Forelimb muscle (tissue), 1 donor: ENCODE results near the gene RPAIN. TPM values are rescaled to one million over a fixed set of nuclear protein-coding genes. Genes with fewer than 3 reads are reported as not detected.
A peak's percentile ranks its signal among the peaks of the same experiment; 100 is the strongest.

Source experiments
- DNase-seq: peaks from one replicate; pipeline ENCODE4 v3.0.0-alpha.2; 2013; ENCODE audit warnings: low read depth
- polyA plus RNA-seq: library from polyadenylated mRNA; unstranded; fragments of 120-200 nt; gene quantifications from one replicate; pipeline ENCODE4 v1.2.1, GENCODE V29; 2013; ENCODE audit not compliant: insufficient read length

RPAIN gene, protein sequence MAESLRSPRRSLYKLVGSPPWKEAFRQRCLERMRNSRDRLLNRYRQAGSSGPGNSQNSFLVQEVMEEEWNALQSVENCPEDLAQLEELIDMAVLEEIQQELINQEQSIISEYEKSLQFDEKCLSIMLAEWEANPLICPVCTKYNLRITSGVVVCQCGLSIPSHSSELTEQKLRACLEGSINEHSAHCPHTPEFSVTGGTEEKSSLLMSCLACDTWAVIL
- 50.7 TPM for polyA plus RNA-seq

DNA sequence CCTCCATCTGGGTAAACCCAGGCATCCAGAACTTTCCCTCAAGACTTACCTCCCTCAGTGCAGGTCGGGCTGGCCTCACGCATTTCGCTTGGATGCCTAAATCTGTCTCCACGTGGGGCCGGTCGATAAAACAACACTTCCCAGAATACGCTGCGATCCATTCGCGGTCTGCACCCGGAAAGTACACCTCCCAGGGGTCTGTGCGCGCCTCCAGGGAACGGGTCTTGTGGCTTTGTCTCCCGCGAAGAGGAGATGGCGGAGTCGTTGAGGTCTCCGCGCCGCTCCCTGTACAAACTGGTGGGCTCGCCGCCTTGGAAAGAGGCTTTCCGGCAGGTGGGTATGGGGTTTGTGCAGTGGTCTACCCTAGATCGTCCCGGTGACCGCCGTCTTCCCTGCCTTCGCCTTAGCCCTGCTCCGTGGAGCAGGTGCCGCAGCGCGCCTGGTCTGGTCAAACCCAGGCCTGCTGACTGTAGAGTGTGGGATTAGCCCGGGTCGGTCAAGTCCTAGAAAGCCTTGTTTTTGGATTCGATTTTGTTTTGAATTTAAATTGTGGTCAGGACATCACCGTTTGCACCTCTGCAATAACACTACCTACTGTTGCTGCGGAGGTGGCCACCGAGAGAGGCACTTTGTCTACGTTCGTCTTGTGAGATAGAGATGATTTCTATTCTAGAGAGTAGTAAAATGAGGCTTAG is at the start of gene RPAIN:
Gene RPAIN, plus strand, starts transcription at position 224 of the 695 bp plus-strand sequence. Its CDS starts 29 bp downstream, at position 253.
- peak; percentile 60 for DNase-seq

DNA sequence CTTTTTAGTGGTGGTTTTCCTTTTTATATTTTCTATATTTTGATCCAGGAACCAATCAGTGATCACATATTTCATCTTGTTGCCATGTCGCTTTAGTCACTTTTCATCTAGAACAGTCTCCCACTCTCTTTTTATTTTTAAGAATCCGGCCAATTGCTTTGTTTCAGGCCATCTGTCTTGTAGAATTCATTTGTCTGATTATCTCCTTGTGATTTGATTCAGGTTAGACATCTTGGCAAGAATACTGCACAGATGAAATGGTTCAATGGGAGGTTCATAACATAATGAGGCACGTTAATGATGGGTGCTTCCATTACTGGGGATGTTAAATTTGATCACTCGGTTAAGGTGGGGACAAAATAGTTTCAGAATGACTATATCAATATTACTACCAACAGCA is 49.6 kb upstream of the RPAIN start:
- no peak for DNase-seq

DNA sequence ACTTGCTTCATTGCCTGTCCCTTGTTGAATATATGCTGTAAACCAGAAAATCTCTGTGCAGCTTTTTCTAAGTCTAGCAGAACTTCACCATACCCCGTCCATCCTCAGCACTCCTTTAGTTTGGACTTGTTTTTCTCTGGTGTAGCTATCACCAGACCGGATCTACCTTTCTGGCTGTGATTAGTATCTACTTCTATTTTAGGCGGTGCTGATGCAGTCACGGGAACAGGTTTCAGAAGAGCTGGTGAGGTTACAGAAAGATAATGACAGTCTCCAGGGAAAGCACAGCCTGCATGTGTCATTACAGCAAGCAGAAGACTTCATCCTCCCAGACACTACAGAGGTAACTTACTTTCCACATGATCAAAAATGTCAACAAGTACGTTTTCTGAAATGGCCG is 46.9 kb upstream of the RPAIN start:
- DNase-seq = no peak

DNA sequence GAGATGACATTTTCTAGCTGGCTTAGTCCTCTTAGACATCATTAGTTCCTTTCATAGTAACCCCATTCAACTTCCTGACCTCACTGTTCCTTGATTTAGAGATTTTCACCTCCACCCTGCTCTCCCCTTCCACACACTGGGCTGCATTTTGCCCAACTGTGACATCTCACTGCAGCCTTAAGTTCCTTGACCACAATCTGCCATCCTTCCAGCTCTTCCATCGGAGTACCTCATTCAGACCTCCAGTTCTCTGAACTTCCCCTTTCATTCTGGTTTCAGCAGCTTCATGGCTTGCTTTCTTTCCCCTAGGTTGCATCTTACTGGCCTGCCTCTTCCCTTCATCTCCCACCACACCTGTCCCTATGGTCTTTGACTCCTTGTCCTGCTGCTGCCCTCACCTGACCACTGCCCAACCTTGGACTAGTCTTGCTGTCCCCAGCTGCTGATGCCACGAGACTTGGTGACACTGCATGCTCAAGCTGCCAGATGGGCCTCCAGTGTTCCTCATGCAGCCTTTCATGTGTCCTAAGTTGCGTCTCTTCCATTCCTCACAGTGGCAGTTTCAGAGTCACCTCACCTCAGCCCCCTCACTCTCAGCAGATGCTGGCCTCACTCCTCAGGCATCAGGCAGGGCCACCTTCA is 41.3 kb upstream of the RPAIN start:
- no peak for DNase-seq

DNA sequence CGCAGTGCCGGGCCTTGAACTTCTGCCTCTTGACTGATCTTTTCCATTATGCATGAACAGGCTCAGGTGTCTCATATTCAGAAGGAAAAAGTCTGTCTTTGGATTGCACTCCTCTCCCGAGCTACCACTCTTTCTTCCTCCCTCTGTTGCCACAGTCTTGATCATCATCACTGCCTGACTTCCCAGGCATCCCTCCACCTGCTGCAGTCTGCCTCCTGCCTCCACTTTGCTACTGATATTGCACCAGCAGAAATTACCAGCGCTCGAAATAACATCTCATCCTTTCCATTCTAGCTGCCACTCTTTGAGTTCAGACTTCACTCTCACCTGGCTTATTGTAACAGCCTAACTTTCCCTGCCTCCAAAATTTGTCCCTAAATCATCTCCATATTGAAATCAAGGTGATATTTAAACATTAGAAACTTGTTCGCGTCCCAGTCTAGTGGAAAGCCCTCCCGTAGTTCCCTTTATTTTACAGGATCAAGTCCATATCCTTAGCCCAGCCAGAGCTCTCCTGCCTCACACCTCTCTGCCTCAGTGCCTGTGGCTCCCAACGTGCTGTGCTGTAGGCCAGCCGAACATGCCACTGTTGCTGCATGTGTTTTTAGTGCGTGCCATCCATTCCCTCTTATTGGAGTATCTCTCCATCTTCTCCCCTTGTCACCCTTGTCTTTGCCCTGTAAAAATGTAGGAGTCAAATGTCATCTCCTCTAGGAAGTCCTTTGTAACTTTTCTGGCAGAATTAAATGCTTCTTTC is 40.5 kb upstream of the RPAIN start:
- DNase-seq = no peak

DNA sequence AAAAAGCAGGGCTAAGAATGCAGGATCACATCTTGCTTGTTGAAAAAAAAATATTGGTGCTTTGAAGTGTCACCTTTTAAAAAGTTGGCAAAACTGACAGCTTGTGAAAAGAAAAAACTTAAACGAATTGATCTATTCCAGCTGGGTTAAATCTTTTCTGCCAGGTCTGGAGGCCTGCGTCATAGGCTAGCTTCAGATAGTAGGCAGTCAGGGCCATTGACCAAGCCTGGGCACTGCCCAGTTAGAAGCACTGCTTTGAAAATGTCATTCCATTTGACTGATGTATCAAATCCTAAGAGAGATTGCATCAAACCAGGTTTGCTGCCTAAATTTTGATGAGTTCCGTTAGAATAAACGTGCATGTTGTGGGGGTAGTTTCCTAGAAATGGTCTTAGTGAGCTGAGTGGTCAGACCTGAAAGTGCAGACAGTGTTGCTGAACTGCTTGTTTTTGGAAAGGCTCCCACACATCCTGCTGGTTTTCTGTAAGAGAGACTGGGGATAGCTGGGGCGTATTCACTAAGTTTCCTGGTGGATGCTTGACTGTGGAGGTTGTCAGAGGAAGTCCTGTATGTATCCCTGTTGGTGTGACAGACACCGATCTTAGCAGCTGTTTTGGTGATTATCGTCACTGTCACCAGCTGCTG is 39.4 kb upstream of the RPAIN start:
- no peak for DNase-seq

DNA sequence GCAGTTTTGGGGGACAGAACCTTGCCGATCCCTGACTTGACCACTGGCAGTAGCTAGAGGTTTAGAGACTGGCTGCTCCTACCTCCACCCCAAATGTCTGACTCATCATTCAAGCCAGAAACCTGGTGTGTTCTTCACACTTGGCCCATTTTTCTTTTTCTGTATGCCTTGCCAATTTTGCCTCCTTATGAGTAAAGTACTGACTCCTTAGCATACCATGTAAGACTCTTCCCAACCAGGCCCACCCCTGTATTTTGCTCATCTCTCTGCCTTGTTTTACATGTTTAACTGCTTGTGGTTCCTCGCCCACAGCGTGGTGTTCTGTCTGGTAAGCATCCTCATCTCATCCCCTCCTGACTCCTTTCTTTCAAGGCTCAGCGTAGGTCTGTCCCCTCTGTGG is 38.4 kb upstream of the RPAIN start:
- no peak for DNase-seq

DNA sequence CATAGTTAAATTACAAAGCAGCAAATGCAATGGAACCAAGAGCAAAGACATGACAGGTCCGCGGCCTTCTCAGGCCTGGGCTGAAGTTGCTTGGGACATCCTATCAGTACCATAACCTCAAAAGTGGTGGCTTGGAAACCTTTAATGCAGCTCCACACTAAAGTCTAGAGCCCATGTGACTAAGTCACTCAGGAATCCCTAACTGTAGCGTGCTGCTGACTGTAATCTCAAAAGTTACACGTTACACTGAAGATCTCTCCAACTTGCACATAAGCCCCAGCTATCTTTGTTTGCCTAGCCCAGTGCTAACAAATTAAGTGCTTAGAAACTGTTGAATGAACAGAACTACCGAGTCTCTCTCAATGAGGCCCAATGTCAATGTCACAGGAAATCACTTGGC is 28.3 kb upstream of the RPAIN start:
- DNase-seq = no peak

DNA sequence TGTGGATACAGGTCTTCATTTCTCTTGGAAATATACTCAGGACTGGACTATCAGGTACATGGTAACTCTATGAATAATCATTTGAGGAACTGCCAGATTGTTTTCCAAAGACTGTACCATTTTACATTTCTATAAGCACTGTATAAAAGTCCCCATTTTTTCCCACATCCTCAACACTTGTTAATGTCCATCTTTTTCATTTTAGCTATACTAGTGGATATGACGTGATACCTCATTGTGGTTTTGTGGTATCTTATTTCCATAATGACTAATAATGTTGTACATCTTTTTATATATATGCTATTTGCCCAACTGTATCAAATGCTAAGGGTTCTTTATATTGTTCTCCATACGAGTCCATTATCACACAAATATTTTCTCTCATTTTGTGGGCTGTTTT is 23.4 kb upstream of the RPAIN start:
- DNase-seq = no peak

DNA sequence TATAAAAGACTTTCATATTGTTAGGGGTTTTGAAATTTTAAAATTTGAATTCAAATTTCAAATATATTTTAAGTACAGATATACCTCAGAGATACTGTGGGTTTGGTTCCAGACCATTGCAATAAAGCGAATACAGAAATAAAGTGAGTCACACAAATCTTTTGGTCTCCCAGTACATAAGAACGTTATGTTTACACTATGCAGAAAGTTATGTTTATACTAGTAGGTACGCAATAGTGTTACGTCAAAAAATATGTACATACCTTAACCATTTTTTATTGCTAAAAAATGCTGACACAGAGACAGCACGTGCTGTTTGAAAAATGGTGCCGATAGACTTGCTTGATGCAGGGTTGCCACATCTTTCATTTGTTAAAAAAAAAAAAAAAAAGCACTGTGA is 20.2 kb upstream of the RPAIN start:
- no peak for DNase-seq

DNA sequence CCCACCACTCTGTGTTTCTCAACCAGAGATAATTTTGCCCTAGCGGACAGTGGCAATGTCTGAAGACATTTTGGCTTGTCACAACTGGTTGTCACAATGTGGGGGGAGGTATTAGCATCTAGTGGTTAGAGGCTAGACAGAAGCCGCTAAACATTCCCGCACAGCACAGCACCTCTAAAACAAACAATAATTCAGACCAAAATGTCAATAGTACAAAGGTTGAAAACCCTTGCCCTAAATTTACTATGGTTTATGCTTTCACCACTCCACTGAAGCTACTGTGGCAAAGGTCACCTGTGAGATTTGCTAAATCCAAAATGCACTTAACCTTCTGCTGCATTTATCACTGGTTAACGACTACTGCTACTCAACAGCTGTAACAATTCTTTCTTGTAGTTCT is 14.6 kb upstream of the RPAIN start:
- DNase-seq = no peak

DNA sequence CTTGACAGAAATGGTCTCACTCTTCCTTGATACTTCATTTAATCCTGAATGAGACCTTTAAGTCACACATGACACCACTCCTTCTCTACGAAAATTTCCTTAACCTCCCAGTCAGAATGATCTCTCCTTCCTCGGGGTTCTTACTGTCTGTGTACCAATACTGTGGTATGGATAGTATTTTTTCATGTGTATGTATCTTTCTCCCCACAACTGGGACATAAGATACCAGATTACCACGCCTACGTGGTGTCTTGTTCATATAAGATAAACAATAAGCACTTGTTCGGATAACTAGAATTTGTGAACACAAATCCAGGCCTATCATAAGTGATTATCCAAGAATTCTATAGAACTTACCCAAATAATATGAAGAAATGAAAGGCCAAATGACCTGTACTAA is 11.8 kb upstream of the RPAIN start:
- no peak for DNase-seq

DNA sequence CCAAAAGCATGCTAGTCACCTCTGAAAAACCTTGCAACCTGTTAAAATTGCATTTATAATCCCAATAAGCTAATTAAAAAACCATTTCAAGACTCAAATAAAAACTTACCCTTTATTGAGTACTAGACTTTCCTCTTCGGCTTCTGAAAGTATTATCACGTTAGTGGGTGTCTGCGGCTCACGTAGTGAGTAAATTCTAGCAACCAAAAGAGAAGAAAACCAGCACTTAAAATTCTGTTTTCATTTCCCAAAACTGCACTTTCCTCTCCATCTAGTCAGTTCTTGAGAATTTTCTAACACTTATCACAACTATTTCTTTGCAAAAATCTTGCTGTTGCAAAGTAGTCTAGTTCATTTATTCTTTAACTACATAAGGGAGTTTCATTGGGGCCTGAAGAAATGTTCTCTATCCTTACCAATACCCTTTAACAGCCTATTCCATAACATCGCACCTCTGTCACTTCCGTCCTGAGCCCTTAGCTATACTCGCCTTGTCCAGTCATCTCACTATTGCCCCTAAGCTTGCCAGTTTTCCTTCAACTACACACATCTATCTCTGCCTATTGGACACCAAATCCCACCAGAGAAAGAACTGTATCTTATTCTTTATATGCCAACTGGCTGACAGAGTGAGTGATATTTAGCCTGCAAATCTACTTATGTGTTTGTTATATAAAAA is 9.2 kb upstream of the RPAIN start:
- no peak for DNase-seq

DNA sequence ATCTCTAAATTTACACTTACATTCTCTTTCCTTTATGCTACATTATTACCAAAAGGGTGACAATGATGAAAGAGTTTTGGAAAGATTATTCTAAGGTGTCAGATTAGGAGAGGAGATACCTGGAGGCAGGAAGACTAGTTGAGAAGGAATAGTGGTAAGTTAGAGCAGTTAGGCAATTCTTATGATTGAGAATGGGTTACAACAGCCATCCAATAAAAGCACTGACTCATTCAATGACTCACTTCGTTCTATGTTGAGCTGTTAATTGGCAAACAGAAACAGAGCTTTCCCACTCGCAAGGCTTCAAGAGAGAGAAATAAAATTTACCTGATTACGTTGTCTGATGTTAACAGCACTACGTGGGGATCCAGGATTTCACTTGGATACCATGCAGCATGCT is 6.3 kb upstream of the RPAIN start:
- no peak for DNase-seq

DNA sequence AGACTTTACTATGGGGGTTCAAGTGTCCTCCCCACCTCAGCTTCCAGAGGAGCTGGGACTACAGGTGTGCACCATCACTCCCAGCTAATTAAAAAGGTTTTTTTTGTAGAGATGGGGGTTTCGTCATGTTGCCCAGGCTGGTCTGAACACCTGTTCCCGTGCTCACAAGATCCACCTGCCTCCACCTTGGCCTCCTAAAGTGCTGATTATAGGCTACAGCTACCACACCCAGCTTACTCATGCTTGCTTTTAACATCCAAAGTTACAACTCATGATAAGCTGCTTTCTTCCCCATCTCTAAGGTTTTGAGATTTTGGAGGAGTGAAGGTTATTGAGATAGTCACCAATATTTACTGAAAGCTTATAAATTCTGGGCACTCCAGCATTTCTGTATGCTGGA is 3.1 kb upstream of the RPAIN start:
- no peak for DNase-seq

DNA sequence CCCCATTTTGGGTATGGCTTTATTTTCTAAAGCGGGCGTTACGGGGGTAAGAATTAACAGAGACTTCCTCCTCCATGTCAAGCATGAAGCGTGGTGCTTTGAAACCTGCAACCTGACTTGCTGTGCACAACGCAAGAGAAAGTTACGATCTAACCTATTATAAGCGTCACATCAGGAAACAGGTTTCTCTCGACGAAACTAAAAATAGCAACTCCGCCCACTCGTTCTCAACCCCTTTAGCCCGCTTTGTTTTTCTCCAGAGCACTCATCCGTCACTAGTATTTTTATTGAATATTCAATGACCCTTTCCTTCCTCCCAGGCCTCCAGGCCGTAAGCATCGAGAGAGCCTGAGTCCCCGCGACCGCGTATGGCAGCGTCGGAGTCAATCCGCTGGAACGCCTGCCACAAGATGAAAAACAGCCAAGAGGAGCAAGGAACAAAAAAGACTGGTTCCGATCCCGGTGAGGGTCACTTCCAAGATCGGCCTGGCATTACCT is 1.1 kb upstream of the RPAIN start:
- DNase-seq = no peak

DNA sequence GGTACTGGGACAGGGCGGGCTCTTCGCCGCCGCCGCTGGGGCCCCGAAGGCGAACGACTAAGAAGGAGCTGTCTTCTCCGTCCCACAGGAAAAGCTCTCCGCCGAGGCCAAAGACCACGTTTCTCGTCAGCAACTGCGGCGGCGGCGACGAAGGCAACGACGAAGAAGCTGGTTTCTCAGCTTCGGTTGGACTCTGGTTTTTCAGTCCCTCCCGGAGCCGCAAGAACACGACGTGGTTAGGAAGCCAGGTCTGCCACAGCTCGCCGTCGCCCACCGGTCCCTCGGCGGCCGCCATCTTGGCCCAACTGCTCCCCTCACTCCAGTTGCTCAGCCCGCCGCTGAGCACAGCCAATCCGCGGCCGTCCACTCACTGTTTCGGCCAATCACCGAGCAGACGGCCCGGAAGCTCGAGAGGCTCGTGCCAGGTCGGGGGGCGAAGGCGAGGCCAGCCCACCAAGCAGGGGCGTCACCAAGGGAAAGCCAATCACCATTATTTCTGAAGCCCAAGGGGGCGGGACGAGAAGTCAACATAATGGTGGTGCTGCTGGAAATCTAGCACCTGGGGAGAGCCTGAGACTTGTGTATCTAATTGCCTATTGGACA is 525 bp upstream of the RPAIN start, which contains the start of gene NUP88:
Gene NUP88, minus strand, starts transcription at position 307 of the 603 bp plus-strand sequence. Its CDS starts 12 bp downstream, at position 295.
- peak; percentile 91 for DNase-seq

DNA sequence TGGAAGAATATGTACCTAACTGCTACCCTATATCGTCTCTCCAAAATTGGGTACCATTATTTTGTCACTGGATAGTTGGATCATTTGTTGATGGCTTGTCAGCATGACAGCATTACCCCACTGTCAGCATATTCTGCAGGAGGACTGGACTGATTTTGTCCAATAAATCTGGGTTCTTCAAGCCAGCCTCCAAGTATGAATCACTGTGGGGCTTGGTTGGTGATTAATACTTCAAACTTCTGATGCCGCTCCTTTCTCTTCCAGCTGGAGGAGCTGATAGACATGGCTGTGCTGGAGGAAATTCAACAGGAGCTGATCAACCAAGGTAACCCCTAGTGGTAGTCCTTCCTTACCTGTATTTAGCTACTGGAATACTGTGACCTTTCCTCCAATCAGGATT is 2.5 kb downstream of the RPAIN start:
- DNase-seq = no peak

DNA sequence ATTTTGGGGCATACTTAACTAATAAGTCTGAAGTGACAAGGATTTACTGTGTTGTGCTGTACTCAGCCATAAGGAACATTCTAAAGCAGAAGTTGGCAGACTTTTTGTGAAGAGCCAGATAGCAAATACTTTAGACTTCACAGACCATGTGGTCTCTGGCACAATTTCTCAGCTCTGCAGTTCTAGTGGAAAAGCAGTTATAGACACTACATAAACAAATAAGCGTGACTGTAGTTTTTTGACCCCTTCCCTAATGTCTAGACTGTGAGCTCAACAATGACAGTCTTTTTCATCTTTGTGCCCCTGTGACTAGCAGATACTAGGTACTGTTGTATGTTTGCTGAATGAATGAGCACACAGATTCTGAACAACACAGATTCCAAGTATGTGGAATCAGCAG is 4.9 kb downstream of the RPAIN start:
- no peak for DNase-seq

DNA sequence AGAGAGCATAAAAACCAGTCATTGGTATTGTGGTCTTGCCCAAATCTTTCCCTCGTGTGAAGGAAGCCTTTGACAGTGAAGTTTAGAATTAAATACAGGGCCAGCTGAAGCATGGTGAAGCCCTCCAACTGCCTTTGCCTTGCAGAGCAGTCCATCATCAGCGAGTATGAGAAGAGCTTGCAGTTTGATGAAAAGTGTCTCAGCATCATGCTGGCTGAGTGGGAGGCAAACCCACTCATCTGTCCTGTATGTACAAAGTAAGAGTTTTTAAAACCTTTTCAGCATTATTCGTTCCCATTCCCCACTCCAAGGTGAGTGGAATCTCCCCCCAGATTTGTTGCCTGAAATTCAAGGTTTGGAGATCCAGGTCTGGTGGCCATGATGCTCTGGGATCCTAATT is 5.8 kb downstream of the RPAIN start:
- no peak for DNase-seq
